Duodenal mucosa (tissue), 2 donors: ENCODE results near the gene HOXD13.

Experiments
- H3K27ac ChIP-seq: one replicate; pipeline ENCODE4 v1.7.0; 2013; ENCODE audit warnings: low read depth, low read length
- H3K27me3 ChIP-seq, 2 donors: one replicate each; pipeline ENCODE4 v1.7.0; 2013; ENCODE audit warnings: low read length in 2 of 2, control low read depth in 1 of 2; ENCODE audit not compliant: insufficient read depth in 2 of 2, control insufficient read depth in 1 of 2
- H3K36me3 ChIP-seq, 2 donors: one replicate each; pipeline ENCODE4 v1.7.0; 2013; ENCODE audit warnings: low read length in 2 of 2, control low read depth in 1 of 2; ENCODE audit not compliant: insufficient read depth in 2 of 2, control insufficient read depth in 1 of 2
- H3K4me1 ChIP-seq, 2 donors: one replicate each; pipeline ENCODE4 v1.7.0; 2013; ENCODE audit warnings: low read length in 2 of 2, control low read depth in 1 of 2; ENCODE audit not compliant: insufficient read depth in 2 of 2, control insufficient read depth in 1 of 2
- H3K4me3 ChIP-seq, 2 donors: one replicate each; pipeline ENCODE4 v1.7.0; 2013; ENCODE audit warnings: low read length in 2 of 2, low read depth in 1 of 2
- H3K9ac ChIP-seq, 2 donors: one replicate each; pipeline ENCODE4 v1.7.0; 2013; ENCODE audit warnings: low read length in 2 of 2, low read depth in 1 of 2
- H3K9me3 ChIP-seq, 2 donors: one replicate each; pipeline ENCODE4 v1.7.0; 2013; ENCODE audit warnings: low read length in 2 of 2, control low read depth in 1 of 2; ENCODE audit not compliant: control insufficient read depth in 1 of 2

Gene HOXD13

GRCh38 chr2:176081376-176081836, 11.1 kb upstream of the HOXD13 start:
- peaks cover 88 to 91% of the 10 kb centered on the region in 2 donors for H3K27me3 ChIP-seq
- no peaks in the 10 kb centered on the region for H3K36me3 ChIP-seq
- no peak overlapping the region for H3K4me3 ChIP-seq
- H3K4me1 ChIP-seq, result peaks cover 13 to 14% of the 10 kb centered on the region in 2 donors
- no peak overlapping the region for H3K9ac ChIP-seq
- no peak overlapping the region for H3K27ac ChIP-seq
- H3K9me3 ChIP-seq, result peaks cover 0 to 2% of the 10 kb centered on the region in 2 donors

GRCh38 chr2:176081837-176082524, 10.5 kb upstream of the HOXD13 start:
- Histone ChIP-seq H3K27me3 (peaks cover 88 to 93% of the 10 kb centered on the region in 2 donors), H3K9ac (no peak overlapping the region), H3K36me3 (no peaks in the 10 kb centered on the region), H3K27ac (no peak overlapping the region), H3K4me1 (peaks cover 13 to 14% of the 10 kb centered on the region in 2 donors), H3K9me3 (peaks cover 0 to 2% of the 10 kb centered on the region in 2 donors), H3K4me3 (no peak overlapping the region)

GRCh38 chr2:176082525-176082823, 10.0 kb upstream of the HOXD13 start:
- H3K4me3 ChIP-seq, result no peak overlapping the region
- H3K27me3 ChIP-seq, result peaks cover 88 to 92% of the 10 kb centered on the region in 2 donors
- no peak overlapping the region for H3K27ac ChIP-seq
- H3K36me3 ChIP-seq, result no peaks in the 10 kb centered on the region
- no peak overlapping the region for H3K9ac ChIP-seq
- peaks cover 13 to 14% of the 10 kb centered on the region in 2 donors for H3K4me1 ChIP-seq
- peaks cover 0 to 2% of the 10 kb centered on the region in 2 donors for H3K9me3 ChIP-seq

GRCh38 chr2:176082824-176083751, 9.4 kb upstream of the HOXD13 start:
- Histone ChIP-seq H3K9ac (no peak overlapping the region), H3K4me3 (no peak overlapping the region), H3K27ac (no peak overlapping the region), H3K36me3 (no peaks in the 10 kb centered on the region), H3K4me1 (peaks cover 17 to 19% of the 10 kb centered on the region in 2 donors), H3K9me3 (peaks cover 0 to 2% of the 10 kb centered on the region in 2 donors), H3K27me3 (peaks cover 92 to 94% of the 10 kb centered on the region in 2 donors)

GRCh38 chr2:176083796-176084261, 8.7 kb upstream of the HOXD13 start, which contains the start of gene EVX2:
EVX2 (minus strand) TSS chr2:176083962; CDS start chr2:176083776, 186 bp downstream.
- Histone ChIP-seq H3K27ac (no peak within 1 kb of the TSS), H3K9me3 (peaks cover 0 to 2% of the 10 kb centered on the region in 2 donors), H3K4me1 (peaks cover 23 to 24% of the 10 kb centered on the region in 2 donors), H3K27me3 (peaks cover 92 to 93% of the 10 kb centered on the region in 2 donors), H3K36me3 (no peaks in the 10 kb centered on the region), H3K9ac (no peak within 1 kb of the TSS), H3K4me3 (no peak within 1 kb of the TSS)

GRCh38 chr2:176084611-176085119, 7.9 kb upstream of the HOXD13 start:
- H3K4me1 ChIP-seq, result peaks cover 17 to 23% of the 10 kb centered on the region in 2 donors
- H3K27me3 ChIP-seq, result peaks cover 92 to 93% of the 10 kb centered on the region in 2 donors

GRCh38 chr2:176085120-176085788, 7.3 kb upstream of the HOXD13 start:
- Histone ChIP-seq H3K9me3 (peaks cover 0 to 2% of the 10 kb centered on the region in 2 donors), H3K4me3 (no peak overlapping the region), H3K27me3 (peaks cover 96% of the 10 kb centered on the region in 2 donors), H3K27ac (no peak overlapping the region), H3K9ac (no peak overlapping the region), H3K4me1 (peaks cover 17 to 23% of the 10 kb centered on the region in 2 donors), H3K36me3 (no peaks in the 10 kb centered on the region)

More at GRCh38 chr2:176084611-176085119, 7.9 kb upstream of the HOXD13 start:
- H3K36me3 ChIP-seq, result no peaks in the 10 kb centered on the region
- no peak overlapping the region for H3K27ac ChIP-seq
- H3K9me3 ChIP-seq, result peaks cover 0 to 2% of the 10 kb centered on the region in 2 donors
- no peak overlapping the region for H3K4me3 ChIP-seq
- H3K9ac ChIP-seq, result no peak overlapping the region

- peaks cover 13 to 23% of the 10 kb centered on the region in 2 donors for H3K4me1 ChIP-seq
- no peak overlapping the region for H3K9ac ChIP-seq
- H3K27ac ChIP-seq, result no peak overlapping the region
- H3K9me3 ChIP-seq, result no peaks in the 10 kb centered on the region
- H3K4me3 ChIP-seq, result no peak overlapping the region
- no peaks in the 10 kb centered on the region for H3K36me3 ChIP-seq
- H3K27me3 ChIP-seq, result peaks cover 96 to 99% of the 10 kb centered on the region in 2 donors
Observed at GRCh38 chr2:176085861-176086771, 6.4 kb upstream of the HOXD13 start.
